HEK293 (cell line): ENCODE measurements around the gene ITGB2.

ENCODE experiments used
- CTCF ChIA-PET: fragments of 350-600 bp; formaldehyde crosslinking; extraction: SDS; loops from one replicate; lab custom pipeline; 2021; ENCODE audit warnings: antibody characterized with exemption; lab: Yijun Ruan, JAX
- POLR2A ChIA-PET: fragments of 300-600 bp; formaldehyde crosslinking; extraction: SDS; loops from one replicate; lab custom pipeline; 2020; ENCODE audit warnings: antibody characterized with exemption, inconsistent platforms; lab: Yijun Ruan, JAX
- H3K27ac ChIP-seq: fragments of 200-500 bp; sonication (Bioruptor generic); 2 replicates; pipeline ENCODE4 v1.5.1; 2014; ENCODE audit warnings: low read depth, low read length, control low read depth, inconsistent platforms; ENCODE audit errors: extremely low read depth
- H3K36me3 ChIP-seq, 2 experiments: fragments of 200-500 bp in 1 of 2; sonication (Bioruptor generic) in 1 of 2; 1 replicate in 1 of 2; 2 replicates in 1 of 2; pipeline ENCODE4 v1.5.1; 2014 to 2017; ENCODE audit warnings: inconsistent platforms in 2 of 2, low read length in 2 of 2; ENCODE audit not compliant: control insufficient read depth in 2 of 2, insufficient read depth in 1 of 2
- H3K4me1 ChIP-seq: fragments of 200-500 bp; sonication (Bioruptor generic); 2 replicates; pipeline ENCODE4 v1.5.1; 2014; ENCODE audit warnings: mild to moderate bottlenecking, low read length, inconsistent platforms; ENCODE audit not compliant: control insufficient read depth, insufficient read depth
- H3K4me3 ChIP-seq: 2 replicates; pipeline ENCODE4 v1.5.1; 2011; ENCODE audit warnings: low read depth, mild to moderate bottlenecking, control low read depth, low read length, moderate library complexity
- H3K9me3 ChIP-seq: fragments of 200-500 bp; sonication (Bioruptor generic); 2 replicates; pipeline ENCODE4 v1.5.1; 2014; ENCODE audit warnings: low read depth, low read length, inconsistent platforms; ENCODE audit not compliant: control insufficient read depth, insufficient read depth
- EGR2 ChIP-seq: fragments of 450-650 bp; formaldehyde crosslinking; IDR thresholded peaks from 2 replicates; pipeline ENCODE4 v1.5.1; 2016; ENCODE audit warnings: low read depth, missing biosample characterization, missing genetic modification characterization
- GLIS1 ChIP-seq: fragments of 450-650 bp; formaldehyde crosslinking; IDR thresholded peaks from 2 replicates; pipeline ENCODE4 v1.5.1; 2016; ENCODE audit warnings: missing biosample characterization, missing genetic modification characterization
- KLF9 ChIP-seq: fragments of 450-650 bp; formaldehyde crosslinking; IDR thresholded peaks from 2 replicates; pipeline ENCODE4 v1.5.1; 2016; ENCODE audit warnings: missing biosample characterization, missing genetic modification characterization, low read depth
- PRDM1 ChIP-seq: fragments of 450-650 bp; formaldehyde crosslinking; IDR thresholded peaks from 2 replicates; pipeline ENCODE4; 2016; ENCODE audit warnings: missing biosample characterization, missing genetic modification characterization
- PRDM4 ChIP-seq: fragments of 450-650 bp; formaldehyde crosslinking; IDR thresholded peaks from 2 replicates; pipeline ENCODE4 v1.5.1; 2017; ENCODE audit warnings: missing biosample characterization, missing genetic modification characterization
- REPIN1 ChIP-seq: fragments of 450-650 bp; formaldehyde crosslinking; IDR thresholded peaks from 2 replicates; pipeline ENCODE4 v1.5.1; 2017; ENCODE audit warnings: missing biosample characterization, missing genetic modification characterization, low read depth
- SETDB1 ChIP-seq: IDR thresholded peaks from one replicate; pipeline ENCODE4 v1.6.1; 2017; ENCODE audit warnings: mild to moderate bottlenecking, low read length, moderate library complexity, mixed read lengths; ENCODE audit not compliant: insufficient read length
- YY2 ChIP-seq: fragments of 450-650 bp; formaldehyde crosslinking; IDR thresholded peaks from 2 replicates; pipeline ENCODE4 v1.5.1; 2016; ENCODE audit warnings: missing biosample characterization, missing genetic modification characterization
- ZBTB10 ChIP-seq: fragments of 450-650 bp; formaldehyde crosslinking; IDR thresholded peaks from 2 replicates; pipeline ENCODE4 v1.5.1; 2016; ENCODE audit warnings: missing biosample characterization, missing genetic modification characterization
- ZBTB6 ChIP-seq: fragments of 450-650 bp; formaldehyde crosslinking; IDR thresholded peaks from 2 replicates; pipeline ENCODE4 v1.5.1; 2017; ENCODE audit warnings: missing biosample characterization, missing genetic modification characterization
- ZBTB8A ChIP-seq: fragments of 450-650 bp; formaldehyde crosslinking; IDR thresholded peaks from 2 replicates; pipeline ENCODE4 v1.5.1; 2016; ENCODE audit warnings: missing biosample characterization, missing genetic modification characterization
- ZNF23 ChIP-seq: fragments of 450-650 bp; formaldehyde crosslinking; IDR thresholded peaks from 2 replicates; pipeline ENCODE4 v1.5.1; 2016; ENCODE audit warnings: missing biosample characterization, missing genetic modification characterization, borderline replicate concordance
- ZNF280D ChIP-seq: fragments of 450-650 bp; formaldehyde crosslinking; IDR thresholded peaks from 2 replicates; pipeline ENCODE4 v1.5.1; 2016; ENCODE audit warnings: missing biosample characterization, missing genetic modification characterization
- ZNF600 ChIP-seq: fragments of 450-650 bp; formaldehyde crosslinking; IDR thresholded peaks from 2 replicates; pipeline ENCODE4 v1.5.1; 2016; ENCODE audit warnings: missing biosample characterization, missing genetic modification characterization
- ZNF830 ChIP-seq: fragments of 450-650 bp; IDR thresholded peaks from 2 replicates; pipeline ENCODE4 v1.5.0; 2018; ENCODE audit warnings: missing biosample characterization, missing genetic modification characterization, low read depth, mild to moderate bottlenecking, moderate library complexity
- ZSCAN4 ChIP-seq: fragments of 450-650 bp; formaldehyde crosslinking; IDR thresholded peaks from 2 replicates; pipeline ENCODE4 v1.5.1; 2017; ENCODE audit warnings: missing biosample characterization, missing genetic modification characterization

The ITGB2 gene

GRCh38 chr21:44955798-44956175 is 35.1 kb upstream of the ITGB2 start:
- Histone ChIP-seq H3K4me1 (no peaks in the 10 kb centered on the region), H3K27ac (no peak overlapping the region), H3K4me3 (no peak overlapping the region), H3K36me3 (peaks cover 0 to 83% of the 10 kb centered on the region in 2 experiments), H3K9me3 (no peaks in the 10 kb centered on the region)
- no peak for TF ChIP-seq ZBTB6 (tag by site-specific recombination)
- TF ChIP-seq REPIN1 = no peak
- TF ChIP-seq ZNF280D (tag by site-specific recombination) = no peak
- no peak for TF ChIP-seq ZNF23 (tag by site-specific recombination)
- TF ChIP-seq SETDB1 = no peak
- TF ChIP-seq PRDM4 (tag by site-specific recombination) = no peak
- TF ChIP-seq ZNF600 = no peak
- no peak for TF ChIP-seq ZSCAN4 (tag by site-specific recombination)
- TF ChIP-seq ZBTB8A (tag by site-specific recombination) = no peak
- TF ChIP-seq PRDM1 (tag by site-specific recombination) = no peak
- no peak for TF ChIP-seq EGR2 (tag by site-specific recombination)
- TF ChIP-seq GLIS1 = no peak
- no peak for TF ChIP-seq ZBTB10
- no peak for TF ChIP-seq ZNF830
- no peak for TF ChIP-seq KLF9
- no peak for TF ChIP-seq YY2 (tag by site-specific recombination)
- POLR2A ChIA-PET = no interaction called here
- CTCF ChIA-PET = interaction anchor here (0.6 to 2.9 kb wide), 5 partner anchors 21 to 184 kb away, joined by 3 to 24 read pairs (median 4); no protein-coding TSS in a partner anchor
